Left ventricle myocardium inferior (tissue), 1 donor: ENCODE results near the gene MRPL41. TPM values are rescaled to one million over a fixed set of nuclear protein-coding genes. Genes with fewer than 3 reads are reported as not detected.
"Not testable (repeated sequence)": the region's sequence is repeated elsewhere in the genome, so short reads cannot be mapped to it uniquely, and the experiment has no call there.

Source experiments
- DNase-seq: peaks from one replicate; pipeline ENCODE4 v3.0.0-alpha.2; 2020
- H3K27ac ChIP-seq: fragments of 200-600 bp; replicated peaks from 2 replicates; pipeline ENCODE4 v1.8.0; 2021
- H3K27me3 ChIP-seq: fragments of 200-600 bp; 2 replicates; pipeline ENCODE4 v1.8.0; 2021; ENCODE audit warnings: low read depth
- H3K36me3 ChIP-seq: fragments of 200-600 bp; 2 replicates; pipeline ENCODE4 v1.8.0; 2021
- H3K4me1 ChIP-seq: fragments of 200-600 bp; 2 replicates; pipeline ENCODE4 v1.8.0; 2021
- H3K4me3 ChIP-seq: fragments of 200-600 bp; 2 replicates; pipeline ENCODE4 v1.8.0; 2021; ENCODE audit warnings: mild to moderate bottlenecking, moderate library complexity
- H3K9me3 ChIP-seq: fragments of 200-600 bp; replicated peaks from 2 replicates; pipeline ENCODE4 v1.8.0; 2021
- CTCF ChIP-seq: fragments of 200-600 bp; IDR thresholded peaks from 2 replicates; pipeline ENCODE4 v1.8.0; 2021; ENCODE audit warnings: antibody characterized with exemption, mild to moderate bottlenecking, borderline replicate concordance
- intact Hi-C: fragments of 100-400 bp; cut with micrococcal nuclease; formaldehyde crosslinking; loops from one replicate; pipeline ENCODE4 v1.11.0; 2022
- total RNA-seq: library from RNA; stranded (reverse); fragmentation: NEBNext Ultra II Directional; extraction: Animal tissue kit (Norgen Biotek cat#: 25700); gene quantifications from one replicate; pipeline ENCODE4 v1.2.1, GENCODE V29; 2021
- donor health status: DM: no; HTN: yes; CAD: no; lungs with severe emphysema.

MRPL41 gene
- total RNA-seq, 1 donor from 2014 or later = 233 TPM

- Histone ChIP-seq H3K4me1 (no peaks in the 10 kb centered on the region), H3K4me3 (no peak overlapping the region), H3K27me3 (no peaks in the 10 kb centered on the region), H3K9me3 (no peaks in the 10 kb centered on the region), H3K36me3 (no peaks in the 10 kb centered on the region), H3K27ac (no peak overlapping the region)
- no peak for DNase-seq
- no peak for TF ChIP-seq CTCF
- intact Hi-C loops = no loop called here
Observed at GRCh38 chr9:137524981-137525317, 26.7 kb upstream of the MRPL41 start.

GRCh38 chr9:137530331-137530730 lies 21.3 kb upstream of the MRPL41 start:
- no peak for DNase-seq

GRCh38 chr9:137531099-137531765 lies 20.4 kb upstream of the MRPL41 start:
- H3K4me1 ChIP-seq = peaks cover 13% of the 10 kb centered on the region
- H3K9me3 ChIP-seq = no peaks in the 10 kb centered on the region
- DNase-seq = no peak
- no peaks in the 10 kb centered on the region for H3K27me3 ChIP-seq
- H3K36me3 ChIP-seq = no peaks in the 10 kb centered on the region
- H3K4me3 ChIP-seq = no peak overlapping the region
- TF ChIP-seq CTCF = no peak
- intact Hi-C loops = no loop called here
- H3K27ac ChIP-seq = no peak overlapping the region

More at GRCh38 chr9:137530331-137530730, 21.3 kb upstream of the MRPL41 start:
- H3K36me3 ChIP-seq = no peaks in the 10 kb centered on the region
- TF ChIP-seq CTCF = no peak
- H3K9me3 ChIP-seq = no peaks in the 10 kb centered on the region
- intact Hi-C loops = no loop called here
- peaks cover 10% of the 10 kb centered on the region for H3K4me1 ChIP-seq
- H3K4me3 ChIP-seq = no peak overlapping the region
- no peak overlapping the region for H3K27ac ChIP-seq
- no peaks in the 10 kb centered on the region for H3K27me3 ChIP-seq

GRCh38 chr9:137532891-137533468 lies 18.7 kb upstream of the MRPL41 start:
- intact Hi-C loops, DNase-seq, H3K27me3 ChIP-seq, H3K4me3 ChIP-seq, H3K9me3 ChIP-seq, H3K27ac ChIP-seq, H3K36me3 ChIP-seq: not testable (repeated sequence)
- H3K4me1 ChIP-seq = peaks cover 13% of the 10 kb centered on the region

GRCh38 chr9:137534256-137535119 lies 17.2 kb upstream of the MRPL41 start:
- intact Hi-C loops = no loop called here
- TF ChIP-seq CTCF = peak; percentile 69
- no peaks in the 10 kb centered on the region for H3K27me3 ChIP-seq
- peaks cover 13% of the 10 kb centered on the region for H3K36me3 ChIP-seq
- peaks cover 13% of the 10 kb centered on the region for H3K4me1 ChIP-seq
- no peaks in the 10 kb centered on the region for H3K9me3 ChIP-seq
- no peak overlapping the region for H3K4me3 ChIP-seq
- DNase-seq = no peak
- H3K27ac ChIP-seq = no peak overlapping the region

- peaks cover 13% of the 10 kb centered on the region for H3K4me1 ChIP-seq
- no peak overlapping the region for H3K27ac ChIP-seq
- no peaks in the 10 kb centered on the region for H3K27me3 ChIP-seq
- no peak overlapping the region for H3K4me3 ChIP-seq
- intact Hi-C loops = no loop called here
- no peak for TF ChIP-seq CTCF
- H3K36me3 ChIP-seq = peaks cover 18% of the 10 kb centered on the region
- no peaks in the 10 kb centered on the region for H3K9me3 ChIP-seq
- no peak for DNase-seq
Observed at GRCh38 chr9:137535120-137535428, 16.6 kb upstream of the MRPL41 start.

GRCh38 chr9:137536594-137537131 lies 15.0 kb upstream of the MRPL41 start:
- H3K4me3 ChIP-seq, H3K9me3 ChIP-seq, H3K27me3 ChIP-seq, H3K27ac ChIP-seq, DNase-seq, intact Hi-C loops: not testable (repeated sequence)
- Histone ChIP-seq H3K4me1 (peaks cover 13% of the 10 kb centered on the region), H3K36me3 (peaks cover 33% of the 10 kb centered on the region)
